GM12878 (cell line): Measurements from ENCODE around the gene RFWD3.

Experiments used
- CBX5 ChIP-seq: sonication (generic); IDR thresholded peaks from 2 replicates; pipeline ENCODE4 v1.6.1; 2016; ENCODE audit warnings: low read depth, moderate library complexity, mild to moderate bottlenecking, inconsistent platforms
- CREM ChIP-seq: IDR thresholded peaks from 2 replicates; pipeline ENCODE4 v1.6.1; 2014; ENCODE audit warnings: antibody characterized with exemption, low read depth
- CTCF ChIP-seq, 3 experiments: IDR thresholded peaks in 2 of 3; conservative IDR thresholded peaks in 1 of 3; 2 replicates each; pipeline ENCODE4 v1.5.1; 2011; ENCODE audit warnings: low read depth in 3 of 3, low read length in 3 of 3, mild to moderate bottlenecking in 3 of 3, control low read depth in 2 of 3, moderate library complexity in 2 of 3, inconsistent platforms in 1 of 3, mixed read lengths in 1 of 3; ENCODE audit not compliant: control insufficient read depth in 2 of 3, insufficient read depth in 1 of 3; ENCODE audit errors: extremely low read depth in 1 of 3
- EZH2 ChIP-seq: IDR thresholded peaks from 2 replicates; pipeline ENCODE4 v1.6.1; 2012; ENCODE audit warnings: low read depth, mild to moderate bottlenecking, control low read depth, inconsistent platforms, low read length, borderline replicate concordance; ENCODE audit not compliant: control insufficient read depth
- JUNB ChIP-seq: IDR thresholded peaks from 2 replicates; pipeline ENCODE4 v1.6.1; 2016; ENCODE audit warnings: antibody characterized with exemption, mild to moderate bottlenecking
- MYC ChIP-seq: IDR thresholded peaks from 2 replicates; pipeline ENCODE4 v1.6.1; 2011; ENCODE audit warnings: mild to moderate bottlenecking, low read length, moderate library complexity, inconsistent platforms; ENCODE audit not compliant: insufficient read depth, insufficient replicate concordance, insufficient read length, severe bottlenecking
- NFYB ChIP-seq: IDR thresholded peaks from 2 replicates; pipeline ENCODE4 v1.6.1; 2011; ENCODE audit warnings: low read depth, mild to moderate bottlenecking, low read length, improper control_type of control experiment, moderate library complexity; ENCODE audit not compliant: insufficient read depth
- POLR2A ChIP-seq: IDR thresholded peaks from 2 replicates; pipeline ENCODE4 v1.6.1; 2011; ENCODE audit warnings: low read depth, mild to moderate bottlenecking, low read length
- ZBTB33 ChIP-seq: fragments of 450-650 bp; IDR thresholded peaks from 2 replicates; pipeline ENCODE4 v1.6.1; 2017; ENCODE audit warnings: mild to moderate bottlenecking
- TF ChIP-seq, protein P1 (sequence below): fragments of 450-650 bp; IDR thresholded peaks from 2 replicates; pipeline ENCODE4 v1.6.1; 2017; ENCODE audit warnings: mild to moderate bottlenecking, moderate library complexity

DNA sequence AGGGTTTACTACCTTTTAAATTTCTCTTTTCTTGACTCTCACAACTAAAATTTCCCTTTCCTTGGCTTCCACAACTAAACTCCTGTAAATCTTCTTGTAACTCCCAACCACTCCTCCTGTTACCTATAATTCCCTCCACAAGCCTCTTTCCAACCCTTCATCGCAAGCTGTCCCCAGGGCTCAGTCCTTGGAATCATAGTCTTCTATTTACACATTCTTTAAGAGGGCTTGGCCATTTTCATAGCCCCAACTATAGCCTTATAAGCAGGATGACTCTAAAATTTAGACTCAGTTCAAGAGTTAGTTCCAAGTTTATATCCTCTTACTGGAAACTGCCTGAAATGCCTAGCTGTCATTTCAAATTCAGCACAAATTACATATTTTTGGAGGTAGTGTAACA, 83.7 kb downstream of the RFWD3 start:
- TF ChIP-seq CTCF (IDR thresholded peaks at IDR 0.05 in 2 of 3, conservative IDR thresholded peaks at IDR 0.05 in 1 of 3; ENCODE audit: control insufficient read depth in 2 of 3, extremely low read depth in 1 of 3, insufficient read depth in 1 of 3, low read depth in 3 of 3, low read length in 3 of 3) (no peak), POLR2A (no peak), MYC (no peak), NFYB (no peak), CBX5 (no peak), CREM (no peak), ZBTB33 (no peak), JUNB (no peak), EZH2 (no peak)
- TF ChIP-seq, protein P1, sequence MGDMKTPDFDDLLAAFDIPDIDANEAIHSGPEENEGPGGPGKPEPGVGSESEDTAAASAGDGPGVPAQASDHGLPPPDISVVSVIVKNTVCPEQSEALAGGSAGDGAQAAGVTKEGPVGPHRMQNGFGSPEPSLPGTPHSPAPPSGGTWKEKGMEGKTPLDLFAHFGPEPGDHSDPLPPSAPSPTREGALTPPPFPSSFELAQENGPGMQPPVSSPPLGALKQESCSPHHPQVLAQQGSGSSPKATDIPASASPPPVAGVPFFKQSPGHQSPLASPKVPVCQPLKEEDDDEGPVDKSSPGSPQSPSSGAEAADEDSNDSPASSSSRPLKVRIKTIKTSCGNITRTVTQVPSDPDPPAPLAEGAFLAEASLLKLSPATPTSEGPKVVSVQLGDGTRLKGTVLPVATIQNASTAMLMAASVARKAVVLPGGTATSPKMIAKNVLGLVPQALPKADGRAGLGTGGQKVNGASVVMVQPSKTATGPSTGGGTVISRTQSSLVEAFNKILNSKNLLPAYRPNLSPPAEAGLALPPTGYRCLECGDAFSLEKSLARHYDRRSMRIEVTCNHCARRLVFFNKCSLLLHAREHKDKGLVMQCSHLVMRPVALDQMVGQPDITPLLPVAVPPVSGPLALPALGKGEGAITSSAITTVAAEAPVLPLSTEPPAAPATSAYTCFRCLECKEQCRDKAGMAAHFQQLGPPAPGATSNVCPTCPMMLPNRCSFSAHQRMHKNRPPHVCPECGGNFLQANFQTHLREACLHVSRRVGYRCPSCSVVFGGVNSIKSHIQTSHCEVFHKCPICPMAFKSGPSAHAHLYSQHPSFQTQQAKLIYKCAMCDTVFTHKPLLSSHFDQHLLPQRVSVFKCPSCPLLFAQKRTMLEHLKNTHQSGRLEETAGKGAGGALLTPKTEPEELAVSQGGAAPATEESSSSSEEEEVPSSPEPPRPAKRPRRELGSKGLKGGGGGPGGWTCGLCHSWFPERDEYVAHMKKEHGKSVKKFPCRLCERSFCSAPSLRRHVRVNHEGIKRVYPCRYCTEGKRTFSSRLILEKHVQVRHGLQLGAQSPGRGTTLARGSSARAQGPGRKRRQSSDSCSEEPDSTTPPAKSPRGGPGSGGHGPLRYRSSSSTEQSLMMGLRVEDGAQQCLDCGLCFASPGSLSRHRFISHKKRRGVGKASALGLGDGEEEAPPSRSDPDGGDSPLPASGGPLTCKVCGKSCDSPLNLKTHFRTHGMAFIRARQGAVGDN: no peak
